Tibial nerve (tissue), 4 donors: ENCODE data around the gene IFNGR2. TPM values are rescaled to one million over a fixed set of nuclear protein-coding genes. Genes with fewer than 3 reads are reported as not detected.

Experiments
- DNase-seq, 2 donors: peaks; one replicate each; pipeline ENCODE4 v3.0.0-alpha.2; 2019; ENCODE audit warnings: low spot score in 2 of 2
- H3K27ac ChIP-seq, 4 donors: fragments of 200-600 bp; sonication (generic) in 3 of 4; one replicate each; pipeline ENCODE4 v1.5.1; 2017 to 2019; ENCODE audit warnings: mild to moderate bottlenecking in 1 of 4
- H3K27me3 ChIP-seq, 2 donors: fragments of 200-600 bp; sonication (generic) in 1 of 2; one replicate each; pipeline versions ENCODE4 v1.5.1 to v1.6.0; 2017 to 2019
- H3K36me3 ChIP-seq, 3 donors: fragments of 200-600 bp; sonication (generic); one replicate each; pipeline ENCODE4 v1.5.1; 2018 to 2019
- H3K4me1 ChIP-seq, 4 donors: fragments of 200-600 bp; sonication (generic) in 3 of 4; one replicate each; pipeline ENCODE4 v1.5.1; 2017 to 2019
- H3K4me3 ChIP-seq, 4 donors: fragments of 200-600 bp; sonication (generic) in 3 of 4; one replicate each; pipeline ENCODE4 v1.5.1; 2017 to 2019; ENCODE audit warnings: mild to moderate bottlenecking in 1 of 4, moderate library complexity in 1 of 4
- H3K9me3 ChIP-seq, 4 donors: fragments of 200-600 bp; sonication (generic) in 3 of 4; one replicate each; pipeline ENCODE4 v1.5.1; 2017 to 2019
- EP300 ChIP-seq, 2 donors: sonication (generic); formaldehyde crosslinking; IDR thresholded peaks; one replicate each; pipeline ENCODE4 v1.6.1; 2017; ENCODE audit warnings: antibody characterized with exemption in 2 of 2, mild to moderate bottlenecking in 1 of 2
- POLR2A ChIP-seq, 2 donors: fragments of 450-650 bp; IDR thresholded peaks; one replicate each; pipeline ENCODE4 v1.6.1; 2017; ENCODE audit warnings: antibody characterized with exemption in 2 of 2, mild to moderate bottlenecking in 2 of 2, moderate library complexity in 2 of 2
- WGBS, 2 donors: methylation state at CpG; one replicate each; pipeline ENCODE4 v1.1.5; 2018; 5-methylcytosine and 5-hydroxymethylcytosine counted together
- total RNA-seq, 4 donors: library from RNA; depleted of rRNA; stranded (reverse); fragments of >200 nt; gene quantifications; one replicate each; pipeline ENCODE4 v1.1.0, GENCODE V29; 2016
- TF ChIP-seq, protein P1 (sequence below), 5 experiments: fragments of 200-600 bp in 3 of 5; fragments of 450-650 bp in 2 of 5; sonication (generic) in 3 of 5; IDR thresholded peaks; one replicate each; pipeline ENCODE4 v1.5.1; 2016 to 2019; ENCODE audit warnings: antibody characterized with exemption in 5 of 5, mild to moderate bottlenecking in 3 of 5, moderate library complexity in 2 of 5

Gene IFNGR2
- total RNA-seq, 4 donors from 2014 or later = 110 to 153 (median 129) TPM

DNA sequence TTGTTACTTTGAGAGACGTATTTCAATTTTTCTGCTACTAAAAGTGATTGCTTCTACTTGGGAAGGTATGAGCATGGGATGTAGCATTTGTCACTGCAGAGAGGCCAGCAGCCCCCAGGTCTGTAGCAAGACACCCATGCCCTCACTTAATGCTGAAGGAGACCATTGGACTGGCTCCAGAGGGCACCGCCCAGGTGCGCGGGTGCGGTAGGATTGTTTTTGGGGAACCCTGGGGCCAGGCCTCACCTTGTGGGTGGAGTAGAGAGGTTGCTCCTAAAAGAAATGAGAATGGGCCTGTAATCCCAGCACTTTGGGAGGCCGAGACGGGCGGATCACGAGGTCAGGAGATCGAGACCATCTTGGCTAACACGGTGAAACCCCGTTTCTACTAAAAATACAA is 30.6 kb upstream of the IFNGR2 start:
- DNase-seq = no peak
- no peak overlapping the region for H3K27ac ChIP-seq
- H3K9me3 ChIP-seq = peaks cover 0 to 11% (median 0%) of the 10 kb centered on the region in 4 donors
- H3K27me3 ChIP-seq = no peaks in the 10 kb centered on the region
- peaks cover 0 to 34% (median 19%) of the 10 kb centered on the region in 4 donors for H3K4me1 ChIP-seq
- H3K36me3 ChIP-seq = no peaks in the 10 kb centered on the region
- WGBS, 2 donors = 95 to 98% methylated on average over 12 of the region's 12 CpGs
- H3K4me3 ChIP-seq = no peak overlapping the region
- TF ChIP-seq, protein P1, sequence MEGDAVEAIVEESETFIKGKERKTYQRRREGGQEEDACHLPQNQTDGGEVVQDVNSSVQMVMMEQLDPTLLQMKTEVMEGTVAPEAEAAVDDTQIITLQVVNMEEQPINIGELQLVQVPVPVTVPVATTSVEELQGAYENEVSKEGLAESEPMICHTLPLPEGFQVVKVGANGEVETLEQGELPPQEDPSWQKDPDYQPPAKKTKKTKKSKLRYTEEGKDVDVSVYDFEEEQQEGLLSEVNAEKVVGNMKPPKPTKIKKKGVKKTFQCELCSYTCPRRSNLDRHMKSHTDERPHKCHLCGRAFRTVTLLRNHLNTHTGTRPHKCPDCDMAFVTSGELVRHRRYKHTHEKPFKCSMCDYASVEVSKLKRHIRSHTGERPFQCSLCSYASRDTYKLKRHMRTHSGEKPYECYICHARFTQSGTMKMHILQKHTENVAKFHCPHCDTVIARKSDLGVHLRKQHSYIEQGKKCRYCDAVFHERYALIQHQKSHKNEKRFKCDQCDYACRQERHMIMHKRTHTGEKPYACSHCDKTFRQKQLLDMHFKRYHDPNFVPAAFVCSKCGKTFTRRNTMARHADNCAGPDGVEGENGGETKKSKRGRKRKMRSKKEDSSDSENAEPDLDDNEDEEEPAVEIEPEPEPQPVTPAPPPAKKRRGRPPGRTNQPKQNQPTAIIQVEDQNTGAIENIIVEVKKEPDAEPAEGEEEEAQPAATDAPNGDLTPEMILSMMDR (IDR thresholded peaks at IDR 0.05) = no peak

GRCh38 chr21:33373451-33373850 is 29.8 kb upstream of the IFNGR2 start:
- peaks cover 0 to 3% (median 0%) of the 10 kb centered on the region in 4 donors for H3K9me3 ChIP-seq
- H3K4me1 ChIP-seq = peaks cover 0 to 42% (median 23%) of the 10 kb centered on the region in 4 donors
- no peaks in the 10 kb centered on the region for H3K27me3 ChIP-seq
- no peak overlapping the region for H3K4me3 ChIP-seq
- DNase-seq = no peak
- WGBS, 2 donors = 69 to 91% methylated on average over 2 of the region's 2 CpGs
- no peaks in the 10 kb centered on the region for H3K36me3 ChIP-seq
- TF ChIP-seq, protein P1 (IDR thresholded peaks at IDR 0.05) = no peak
- TF ChIP-seq POLR2A (IDR thresholded peaks at IDR 0.05) (no peak), EP300 (IDR thresholded peaks at IDR 0.05) (no peak)
- peak overlapping the region in 3 of 4 donors; percentile 41 to 80 (median 70) for H3K27ac ChIP-seq

GRCh38 chr21:33374080-33374449 is 29.1 kb upstream of the IFNGR2 start:
- Histone ChIP-seq H3K9me3 (no peaks in the 10 kb centered on the region), H3K36me3 (no peaks in the 10 kb centered on the region), H3K27me3 (no peaks in the 10 kb centered on the region), H3K27ac (peak overlapping the region in 1 of 4 donors; percentile 70), H3K4me1 (peaks cover 0 to 48% (median 23%) of the 10 kb centered on the region in 4 donors), H3K4me3 (no peak overlapping the region)
- TF ChIP-seq, protein P1 (IDR thresholded peaks at IDR 0.05) = no peak
- TF ChIP-seq POLR2A (IDR thresholded peaks at IDR 0.05) (no peak), EP300 (IDR thresholded peaks at IDR 0.05) (no peak)
- WGBS, 2 donors = 43 to 47% methylated on average over 2 of the region's 2 CpGs
- no peak for DNase-seq

- peak overlapping the region in 1 of 4 donors; percentile 70 for H3K27ac ChIP-seq
- H3K4me3 ChIP-seq = no peak overlapping the region
- no peaks in the 10 kb centered on the region for H3K36me3 ChIP-seq
- TF ChIP-seq EP300 (IDR thresholded peaks at IDR 0.05) (peak; percentile 42 to 49), POLR2A (IDR thresholded peaks at IDR 0.05) (no peak)
- TF ChIP-seq, protein P1 (IDR thresholded peaks at IDR 0.05) = peak; percentile 36 to 60 (median 41)
- 10 to 12% methylated on average over 4 of the region's 4 CpGs for WGBS, 2 donors
- H3K27me3 ChIP-seq = no peaks in the 10 kb centered on the region
- no peaks in the 10 kb centered on the region for H3K9me3 ChIP-seq
- peaks cover 0 to 53% (median 27%) of the 10 kb centered on the region in 4 donors for H3K4me1 ChIP-seq
- DNase-seq = peak in 1 of 2 donors; percentile 51
Measured at GRCh38 chr21:33374450-33375096, 28.6 kb upstream of the IFNGR2 start.

DNA sequence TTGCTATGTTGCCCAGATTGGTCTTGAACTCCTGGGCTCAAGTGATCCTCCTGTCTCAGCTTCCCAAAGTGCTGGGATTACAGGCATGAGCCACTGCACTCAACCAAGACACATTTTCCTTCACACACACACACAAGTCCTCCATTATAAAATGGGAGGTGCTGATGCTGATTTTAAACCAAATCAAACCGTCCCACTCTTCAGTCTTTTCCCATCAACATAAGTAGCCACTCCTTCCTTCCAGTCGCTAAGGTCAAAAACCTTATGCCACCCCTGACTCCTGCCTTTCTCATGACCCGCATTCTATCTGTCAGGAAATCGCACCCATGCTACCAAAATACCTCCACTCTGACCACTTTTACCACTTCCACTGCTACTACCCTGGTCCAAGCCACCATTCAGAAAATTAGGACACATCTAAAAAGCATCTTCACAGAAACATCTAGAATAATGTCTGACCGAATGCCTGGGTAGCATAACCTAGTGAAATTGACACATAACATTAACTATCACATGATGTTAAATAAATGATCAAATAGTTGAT is 28.0 kb upstream of the IFNGR2 start:
- H3K27me3 ChIP-seq = no peaks in the 10 kb centered on the region
- H3K27ac ChIP-seq = peak overlapping the region in 2 of 4 donors; percentile 2 to 70
- H3K9me3 ChIP-seq = no peaks in the 10 kb centered on the region
- peaks cover 0 to 59% (median 33%) of the 10 kb centered on the region in 4 donors for H3K4me1 ChIP-seq
- no peaks in the 10 kb centered on the region for H3K36me3 ChIP-seq
- TF ChIP-seq, protein P1 (IDR thresholded peaks at IDR 0.05) = no peak
- no peak overlapping the region for H3K4me3 ChIP-seq
- WGBS, 2 donors = 56 to 69% methylated on average over 5 of the region's 5 CpGs
- DNase-seq = no peak
